Left renal pelvis (tissue), 4 donors: Measurements from ENCODE around the gene CDC25A. TPM values are rescaled to one million over a fixed set of nuclear protein-coding genes. Genes with fewer than 3 reads are reported as not detected.

ENCODE experiments used
- DNase-seq, 4 donors: peaks; one replicate each; pipeline ENCODE4 v3.0.0-alpha.2; 2013; ENCODE audit warnings: low read depth in 4 of 4, low spot score in 3 of 4
- polyA plus RNA-seq, 4 donors: library from polyadenylated mRNA; unstranded; fragments of 120-200 nt; gene quantifications; one replicate each; pipeline ENCODE4 v1.2.1, GENCODE V29; 2013; ENCODE audit not compliant: insufficient read length in 4 of 4

Gene CDC25A
- polyA plus RNA-seq, 4 donors, result 8.4 to 11.5 (median 10.8) TPM

GRCh38 chr3:48199117-48199516 is 10.9 kb upstream of the CDC25A start:
- no peak for DNase-seq

DNA sequence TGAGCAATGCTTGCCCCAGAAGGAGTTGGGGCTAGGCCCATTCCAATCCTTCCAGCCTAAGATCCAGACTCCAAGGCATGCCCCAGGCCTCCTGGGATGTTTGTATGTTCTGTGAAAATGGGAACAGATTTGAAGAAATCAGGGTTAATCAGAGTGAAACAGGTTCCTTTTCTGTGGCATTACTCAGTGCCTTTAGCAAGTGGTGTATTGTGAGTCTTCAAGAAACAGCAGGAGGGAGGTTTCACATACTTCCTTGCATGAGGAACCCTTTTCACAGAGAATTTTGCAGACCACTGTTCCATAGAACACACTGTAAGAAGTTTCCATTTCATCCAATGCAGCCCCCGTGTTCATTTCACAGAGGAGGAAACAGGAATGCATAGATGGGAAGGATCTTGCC is 8.4 kb upstream of the CDC25A start:
- no peak for DNase-seq

DNA sequence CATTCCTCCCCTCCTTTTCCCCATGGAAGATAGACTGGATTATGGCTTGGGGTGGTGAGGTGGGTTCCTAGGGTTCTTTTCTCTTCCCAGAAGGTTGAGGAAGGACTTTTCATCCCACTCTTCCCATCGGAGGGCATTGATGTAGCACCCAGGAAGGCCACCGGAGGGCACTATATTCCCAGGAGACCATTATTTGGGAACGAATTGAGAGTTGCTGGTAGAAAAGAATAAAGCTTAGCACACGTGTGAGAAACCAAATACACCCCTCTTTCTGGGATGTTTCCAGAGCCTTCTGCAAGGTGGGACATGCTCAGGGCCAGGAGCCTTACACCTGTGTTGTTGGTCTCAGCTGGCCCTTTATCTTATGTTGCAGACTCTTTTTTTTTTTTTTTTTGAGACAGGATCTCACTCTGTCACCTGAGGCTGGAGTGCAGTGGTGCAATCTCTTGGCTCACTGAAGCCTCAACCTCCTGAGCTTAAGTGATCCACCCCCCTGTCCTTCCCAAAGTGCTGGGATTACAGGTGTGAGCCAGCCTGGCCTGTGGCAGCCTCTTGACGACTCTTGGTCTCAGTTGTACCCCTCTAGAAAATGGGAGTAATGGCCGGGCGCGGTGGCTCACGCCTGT is 6.3 kb upstream of the CDC25A start:
- no peak for DNase-seq

DNA sequence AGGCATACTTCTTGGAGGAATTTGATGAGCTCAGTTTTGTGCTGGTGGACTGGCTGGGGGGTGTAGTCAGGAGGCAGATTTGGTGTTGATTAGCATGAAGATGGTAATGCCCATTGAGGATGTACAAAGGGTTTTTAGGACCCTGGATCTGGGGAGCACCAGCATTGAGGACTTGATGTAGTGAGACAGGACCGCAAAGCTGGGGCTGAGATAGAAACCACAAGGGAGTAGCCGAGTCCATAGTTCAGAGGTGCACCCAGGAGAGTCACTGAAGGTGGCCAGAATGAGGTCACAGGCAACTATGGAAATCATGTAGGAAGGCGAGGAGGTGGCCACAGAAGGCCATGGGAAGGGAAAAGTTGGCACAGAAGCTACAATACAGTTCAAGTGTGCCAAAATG is 2.7 kb upstream of the CDC25A start:
- no peak for DNase-seq

DNA sequence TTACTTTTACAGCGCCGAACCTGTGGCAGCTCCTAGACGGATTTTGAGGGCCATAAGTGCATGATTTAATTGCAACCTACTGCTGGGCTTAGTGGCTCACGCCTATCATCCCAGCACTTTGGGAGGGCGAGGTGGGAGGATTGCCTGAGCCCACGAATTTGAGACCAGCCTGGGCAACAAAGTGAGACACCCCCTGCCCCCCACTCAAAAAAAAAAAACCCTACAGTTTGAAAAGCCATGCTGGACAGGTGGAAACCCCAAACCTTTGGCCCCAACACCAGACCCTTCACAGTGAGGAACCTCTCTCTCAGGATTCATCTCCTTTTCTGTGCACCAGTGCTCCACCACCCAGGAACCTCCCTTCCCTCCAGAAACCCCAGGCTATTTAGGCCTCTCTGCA is 1.1 kb upstream of the CDC25A start:
- no peak for DNase-seq

- peak in 2 of 4 donors; percentile 53 to 56 for DNase-seq
Measured at GRCh38 chr3:48187579-48188265, 495 bp downstream of the CDC25A start.

DNA sequence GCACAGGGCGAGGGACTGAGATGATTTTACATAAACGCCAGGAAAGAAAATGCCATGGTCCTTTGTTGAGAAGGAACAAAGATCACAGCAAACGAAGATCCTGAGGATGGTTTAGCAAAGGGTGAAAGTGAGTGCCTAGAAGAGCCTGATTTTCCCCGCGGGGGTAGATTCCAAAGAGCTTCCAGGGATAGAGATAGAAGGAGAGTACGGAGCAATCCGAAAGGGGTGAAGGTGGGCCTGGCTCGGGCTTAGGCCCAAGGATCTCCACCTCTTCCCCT is 977 bp downstream of the CDC25A start:
- no peak for DNase-seq

DNA sequence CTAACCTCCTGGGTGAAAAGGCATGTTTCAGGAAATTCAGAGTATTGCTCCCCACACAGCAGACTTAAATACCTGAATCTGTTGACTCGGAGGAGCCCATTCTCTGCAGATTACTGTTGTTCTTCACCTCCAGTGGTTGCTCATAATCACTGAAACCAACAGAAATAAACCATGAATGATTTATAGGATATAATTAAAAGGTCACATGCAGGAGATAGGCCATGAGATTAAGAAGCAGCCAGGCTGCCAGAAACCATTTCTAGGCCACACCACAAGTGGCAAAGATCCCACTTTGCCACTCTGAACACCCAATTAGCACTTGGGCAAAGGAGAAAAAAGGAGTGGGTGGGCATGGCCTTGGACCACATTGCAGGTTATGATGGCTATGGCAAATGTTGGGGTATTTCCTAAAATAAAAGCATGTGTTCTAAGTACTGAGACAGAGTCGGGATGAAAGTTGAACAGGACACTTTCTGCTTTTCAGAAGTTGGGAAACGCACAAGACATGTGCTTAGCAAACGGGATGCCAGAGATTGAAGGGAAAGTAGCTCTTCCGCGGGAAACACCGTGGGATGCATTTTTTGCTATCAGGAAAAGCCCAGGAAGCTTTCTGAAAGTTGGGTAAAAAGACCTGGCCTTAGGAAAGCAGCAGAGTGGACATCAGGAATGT is 1.5 kb downstream of the CDC25A start:
- DNase-seq, result no peak

DNA sequence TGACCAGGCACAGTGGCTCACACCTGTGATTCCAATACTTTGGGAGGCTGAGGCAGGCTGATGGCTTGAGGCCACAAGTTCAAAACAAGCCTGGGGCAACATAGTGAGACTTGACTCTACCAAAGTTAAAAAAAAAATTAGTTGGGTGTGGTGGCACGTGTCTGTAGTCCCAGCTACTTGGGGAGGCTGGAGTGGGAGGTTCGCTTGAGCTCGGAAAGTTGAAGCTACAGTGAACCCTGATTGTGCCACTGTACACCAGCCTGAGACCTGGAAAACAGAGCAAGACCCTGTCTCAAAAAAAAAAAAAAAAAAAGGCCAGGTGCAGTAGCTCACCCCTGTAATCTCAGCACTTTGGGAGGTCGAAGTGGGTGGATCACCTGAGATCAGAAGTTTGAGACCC is 3.1 kb downstream of the CDC25A start:
- no peak for DNase-seq

DNA sequence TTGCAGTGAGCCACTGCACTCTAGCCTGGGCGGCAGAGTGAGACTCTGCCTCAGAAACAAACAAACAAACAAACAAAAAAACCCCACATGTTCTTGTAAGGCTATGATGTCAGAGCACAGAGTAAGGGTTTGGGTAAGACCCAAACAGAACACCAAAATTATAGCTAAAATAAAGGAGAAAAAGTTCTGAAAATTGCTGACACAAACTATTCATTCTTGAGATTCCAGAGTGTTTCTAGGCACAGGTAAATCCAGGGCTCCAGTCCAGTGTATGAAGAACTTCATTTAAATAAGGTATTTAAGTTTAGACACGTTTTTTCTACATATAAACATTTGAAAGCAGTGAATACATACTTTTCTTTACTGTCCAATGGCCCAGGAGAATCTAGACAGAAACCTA is 3.9 kb downstream of the CDC25A start:
- DNase-seq, result no peak

DNA sequence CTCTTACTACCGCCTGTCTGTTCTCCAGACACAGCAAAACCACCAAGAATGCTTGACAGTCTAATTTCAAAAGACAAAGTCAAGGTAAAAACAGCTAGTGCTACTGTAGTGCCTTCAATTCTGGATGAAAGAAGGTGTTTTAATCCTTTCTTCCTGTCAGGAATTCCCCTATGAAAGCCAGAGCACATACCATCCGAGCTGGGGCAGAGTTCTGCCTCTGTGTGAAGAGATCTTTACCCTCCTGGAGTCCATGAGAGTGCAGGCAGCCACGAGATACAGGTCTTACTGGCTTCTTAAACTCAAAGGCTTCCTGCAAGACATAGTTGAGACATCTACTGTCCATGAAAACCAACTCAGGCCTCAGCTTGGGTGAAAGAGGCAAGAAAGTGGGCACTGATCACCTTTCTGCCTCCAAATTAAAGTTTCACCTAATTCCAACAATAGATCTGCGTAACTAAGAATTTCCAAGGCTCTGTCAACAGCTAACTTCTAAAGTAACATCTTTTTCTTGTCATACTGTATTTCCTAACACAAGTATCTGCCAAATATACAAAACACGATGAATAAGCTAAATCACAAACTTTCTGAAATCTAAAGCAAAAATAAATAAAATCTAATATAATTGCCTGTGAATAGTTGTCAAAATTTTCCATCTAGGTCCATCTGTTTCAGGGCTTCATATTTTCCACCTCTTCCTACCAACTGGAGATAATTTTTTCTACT is 7.5 kb downstream of the CDC25A start:
- DNase-seq, result no peak

DNA sequence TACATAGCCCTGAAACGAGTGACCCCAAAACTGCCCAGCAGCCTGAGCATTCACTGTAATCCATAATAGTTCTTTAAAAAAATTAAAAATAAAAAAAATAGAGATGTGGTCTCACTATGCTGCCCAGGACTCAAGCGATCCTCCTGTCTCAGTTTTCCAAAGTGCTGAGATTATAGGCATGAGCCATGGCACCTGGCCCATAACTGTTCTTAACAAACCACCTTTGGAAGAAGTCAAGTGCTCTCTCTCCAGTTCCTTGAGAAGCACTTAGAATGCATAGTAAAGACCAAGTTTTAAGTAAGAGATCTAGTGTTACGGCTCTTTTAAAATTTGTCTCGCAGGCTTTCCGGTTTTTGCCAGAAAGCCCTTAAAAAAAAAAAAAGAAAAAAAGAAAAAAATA is 8.2 kb downstream of the CDC25A start:
- DNase-seq, result no peak

GRCh38 chr3:48178072-48178471 is 10.1 kb downstream of the CDC25A start:
- DNase-seq, result no peak

GRCh38 chr3:48157950-48158376 is 30.3 kb downstream of the CDC25A start:
- DNase-seq, result no peak

DNA sequence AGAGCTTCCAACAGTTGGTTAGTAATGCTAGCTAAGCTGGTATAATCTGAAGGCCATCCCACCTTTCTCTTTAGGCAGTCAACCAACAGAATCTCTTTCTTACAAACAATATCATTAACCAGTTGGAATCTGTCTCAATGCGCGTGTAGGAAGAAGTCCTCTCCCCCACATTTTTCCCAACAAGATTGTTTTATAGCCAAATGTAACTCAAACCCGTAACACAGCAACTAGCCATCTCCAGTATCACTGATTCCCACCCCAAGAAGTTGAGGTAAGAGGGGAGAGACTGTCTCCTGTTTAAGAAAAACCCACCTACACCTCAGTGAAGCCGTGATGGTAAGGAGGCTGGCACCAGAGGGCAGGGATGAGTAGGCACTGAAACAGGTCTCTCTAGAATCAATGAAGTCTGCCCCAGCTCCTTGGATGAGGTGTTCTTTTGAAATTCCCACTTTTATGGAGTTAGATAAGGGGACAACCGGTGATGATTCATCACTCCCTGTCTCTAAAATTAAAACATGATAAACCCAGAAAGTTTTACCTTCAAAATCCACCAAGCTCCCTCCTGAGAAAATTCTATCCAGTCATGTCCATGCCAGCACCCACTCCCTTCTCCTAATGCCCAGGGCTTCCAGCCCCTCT is 30.9 kb downstream of the CDC25A start:
- no peak for DNase-seq

GRCh38 chr3:48156163-48156562 is 32.1 kb downstream of the CDC25A start:
- DNase-seq, result no peak

- no peak for DNase-seq
Measured at GRCh38 chr3:48155122-48155521, 33.1 kb downstream of the CDC25A start.

- DNase-seq, result no peak
Measured at GRCh38 chr3:48151807-48152427, 36.3 kb downstream of the CDC25A start.

DNA sequence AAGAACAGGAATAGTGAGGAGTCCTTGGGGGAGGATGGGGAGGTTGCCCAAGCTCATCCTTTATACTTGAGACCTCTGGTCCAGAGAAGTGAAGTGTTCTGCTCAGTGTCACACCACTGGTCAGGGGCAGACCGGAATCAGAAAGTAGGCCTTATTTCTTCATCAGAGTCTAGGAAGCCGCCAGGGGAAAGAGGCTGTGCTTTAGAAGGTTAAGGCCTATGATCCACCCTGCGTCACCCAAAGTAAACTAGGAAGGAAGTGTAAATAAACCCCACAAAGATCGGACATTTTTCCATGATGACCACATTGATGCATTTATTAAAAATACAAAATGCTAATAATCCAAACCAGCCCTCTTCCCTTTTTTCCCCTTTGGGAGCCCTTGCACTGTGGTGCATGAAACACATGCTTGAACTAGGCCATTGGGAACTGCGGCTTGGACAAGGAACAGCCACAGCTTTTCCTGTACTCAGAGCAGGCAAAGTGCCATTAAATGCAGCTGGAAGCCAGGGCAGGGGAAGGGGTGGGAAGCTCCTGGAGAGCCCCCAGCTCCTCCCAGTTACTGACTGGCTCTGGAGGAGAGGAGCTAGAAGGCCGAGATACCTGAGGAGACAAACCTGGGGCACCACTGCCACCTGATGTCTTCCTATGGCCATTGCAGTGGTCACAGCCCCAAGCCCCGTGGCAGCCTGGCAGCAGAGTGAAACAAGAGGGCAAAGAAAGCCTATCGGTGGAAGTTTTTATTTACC is 37.0 kb downstream of the CDC25A start:
- peak in 3 of 4 donors; percentile 44 to 62 (median 59) for DNase-seq

DNA sequence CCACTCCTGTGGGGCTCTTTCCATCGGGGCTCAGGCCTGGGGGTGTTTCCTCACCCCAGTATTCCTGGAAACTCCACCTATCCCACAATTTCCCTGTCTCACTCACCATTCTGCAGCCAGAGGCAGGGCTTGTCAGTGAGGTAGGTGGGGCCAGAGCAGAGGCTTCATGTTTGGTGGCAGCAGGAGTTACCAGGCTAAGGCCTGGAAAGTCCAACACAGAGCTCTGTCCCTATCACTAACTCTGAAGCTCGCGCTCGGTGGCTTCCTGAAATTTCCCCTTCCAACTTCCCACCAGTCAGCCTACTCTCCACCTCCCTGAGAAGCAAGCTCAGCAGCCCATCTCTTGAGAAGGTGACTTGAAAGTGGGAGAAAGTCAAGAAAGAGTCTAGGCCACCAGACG is 44.2 kb downstream of the CDC25A start:
- DNase-seq, result no peak
